ENCODE results near the gene TMC4.

TMC4 gene

GRCh38 chr19:54203151-54203611, 30.2 kb upstream of the TMC4 start:
- no peak for TF ChIP-seq FOXM1 (IDR thresholded peaks at IDR 0.05; ENCODE audit: borderline replicate concordance, low read depth)
- no peak for TF ChIP-seq CEBPB (IDR thresholded peaks at IDR 0.05)

DNA sequence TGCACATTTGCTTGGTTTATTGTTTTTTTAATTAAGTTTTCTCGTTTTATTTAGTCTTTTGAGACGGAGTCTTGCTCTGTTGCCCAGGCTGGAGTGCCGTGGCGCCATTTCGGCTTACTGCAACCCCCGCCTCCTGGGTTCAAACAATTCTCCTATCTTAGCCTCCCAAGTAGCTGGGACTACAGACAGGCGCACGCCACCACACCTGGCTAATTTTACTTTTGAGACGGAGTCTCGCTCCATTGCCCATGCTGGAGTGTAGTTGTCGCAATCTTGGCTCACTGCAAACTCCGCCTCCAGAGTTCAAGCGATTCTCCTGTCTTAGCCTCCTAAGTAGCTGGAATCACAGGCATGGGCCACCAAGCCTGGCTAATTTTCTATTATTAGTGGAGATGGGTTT, 29.0 kb upstream of the TMC4 start:
- TF ChIP-seq, protein P1, sequence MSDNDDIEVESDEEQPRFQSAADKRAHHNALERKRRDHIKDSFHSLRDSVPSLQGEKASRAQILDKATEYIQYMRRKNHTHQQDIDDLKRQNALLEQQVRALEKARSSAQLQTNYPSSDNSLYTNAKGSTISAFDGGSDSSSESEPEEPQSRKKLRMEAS (IDR thresholded peaks at IDR 0.05) = no peak
- TF ChIP-seq EP300 (IDR thresholded peaks at IDR 0.05; ENCODE audit: borderline replicate concordance) (no peak), ZBTB7A (IDR thresholded peaks at IDR 0.05; ENCODE audit: low read depth) (no peak), TAF1 (IDR thresholded peaks at IDR 0.05; ENCODE audit: low read depth) (no peak), FOXM1 (IDR thresholded peaks at IDR 0.05; ENCODE audit: borderline replicate concordance, low read depth) (no peak), TCF12 (IDR thresholded peaks at IDR 0.05; ENCODE audit: low read depth) (no peak), TEAD4 (IDR thresholded peaks at IDR 0.05) (no peak), RAD21 (IDR thresholded peaks at IDR 0.05; ENCODE audit: low read depth) (no peak), YY1 (IDR thresholded peaks at IDR 0.05; ENCODE audit: low read depth) (no peak), EGR1 (IDR thresholded peaks at IDR 0.05) (no peak), NFIC (IDR thresholded peaks at IDR 0.05) (no peak), CEBPB (IDR thresholded peaks at IDR 0.05) (no peak), CREB1 (IDR thresholded peaks at IDR 0.05; ENCODE audit: low read depth) (no peak)
- TF ChIP-seq, protein P2, sequence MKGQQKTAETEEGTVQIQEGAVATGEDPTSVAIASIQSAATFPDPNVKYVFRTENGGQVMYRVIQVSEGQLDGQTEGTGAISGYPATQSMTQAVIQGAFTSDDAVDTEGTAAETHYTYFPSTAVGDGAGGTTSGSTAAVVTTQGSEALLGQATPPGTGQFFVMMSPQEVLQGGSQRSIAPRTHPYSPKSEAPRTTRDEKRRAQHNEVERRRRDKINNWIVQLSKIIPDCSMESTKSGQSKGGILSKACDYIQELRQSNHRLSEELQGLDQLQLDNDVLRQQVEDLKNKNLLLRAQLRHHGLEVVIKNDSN (IDR thresholded peaks at IDR 0.05) = no peak
- TF ChIP-seq, protein P3, sequence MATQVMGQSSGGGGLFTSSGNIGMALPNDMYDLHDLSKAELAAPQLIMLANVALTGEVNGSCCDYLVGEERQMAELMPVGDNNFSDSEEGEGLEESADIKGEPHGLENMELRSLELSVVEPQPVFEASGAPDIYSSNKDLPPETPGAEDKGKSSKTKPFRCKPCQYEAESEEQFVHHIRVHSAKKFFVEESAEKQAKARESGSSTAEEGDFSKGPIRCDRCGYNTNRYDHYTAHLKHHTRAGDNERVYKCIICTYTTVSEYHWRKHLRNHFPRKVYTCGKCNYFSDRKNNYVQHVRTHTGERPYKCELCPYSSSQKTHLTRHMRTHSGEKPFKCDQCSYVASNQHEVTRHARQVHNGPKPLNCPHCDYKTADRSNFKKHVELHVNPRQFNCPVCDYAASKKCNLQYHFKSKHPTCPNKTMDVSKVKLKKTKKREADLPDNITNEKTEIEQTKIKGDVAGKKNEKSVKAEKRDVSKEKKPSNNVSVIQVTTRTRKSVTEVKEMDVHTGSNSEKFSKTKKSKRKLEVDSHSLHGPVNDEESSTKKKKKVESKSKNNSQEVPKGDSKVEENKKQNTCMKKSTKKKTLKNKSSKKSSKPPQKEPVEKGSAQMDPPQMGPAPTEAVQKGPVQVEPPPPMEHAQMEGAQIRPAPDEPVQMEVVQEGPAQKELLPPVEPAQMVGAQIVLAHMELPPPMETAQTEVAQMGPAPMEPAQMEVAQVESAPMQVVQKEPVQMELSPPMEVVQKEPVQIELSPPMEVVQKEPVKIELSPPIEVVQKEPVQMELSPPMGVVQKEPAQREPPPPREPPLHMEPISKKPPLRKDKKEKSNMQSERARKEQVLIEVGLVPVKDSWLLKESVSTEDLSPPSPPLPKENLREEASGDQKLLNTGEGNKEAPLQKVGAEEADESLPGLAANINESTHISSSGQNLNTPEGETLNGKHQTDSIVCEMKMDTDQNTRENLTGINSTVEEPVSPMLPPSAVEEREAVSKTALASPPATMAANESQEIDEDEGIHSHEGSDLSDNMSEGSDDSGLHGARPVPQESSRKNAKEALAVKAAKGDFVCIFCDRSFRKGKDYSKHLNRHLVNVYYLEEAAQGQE (IDR thresholded peaks at IDR 0.05; ENCODE audit: low read depth) = no peak

- no peak for TF ChIP-seq TEAD4 (IDR thresholded peaks at IDR 0.05)
- TF ChIP-seq, protein P1 (IDR thresholded peaks at IDR 0.05) = no peak
- TF ChIP-seq RAD21 (IDR thresholded peaks at IDR 0.05; ENCODE audit: low read depth) = no peak
- no peak for TF ChIP-seq CREB1 (IDR thresholded peaks at IDR 0.05; ENCODE audit: low read depth)
- TF ChIP-seq TCF12 (IDR thresholded peaks at IDR 0.05; ENCODE audit: low read depth) = no peak
- TF ChIP-seq FOXM1 (IDR thresholded peaks at IDR 0.05; ENCODE audit: borderline replicate concordance, low read depth) = no peak
- TF ChIP-seq, protein P2 (IDR thresholded peaks at IDR 0.05) = no peak
- TF ChIP-seq EGR1 (IDR thresholded peaks at IDR 0.05) = no peak
- TF ChIP-seq EP300 (IDR thresholded peaks at IDR 0.05; ENCODE audit: borderline replicate concordance) = no peak
- TF ChIP-seq TAF1 (IDR thresholded peaks at IDR 0.05; ENCODE audit: low read depth) = no peak
- no peak for TF ChIP-seq CEBPB (IDR thresholded peaks at IDR 0.05)
Measured at GRCh38 chr19:54201172-54201701, 28.3 kb upstream of the TMC4 start.

- no peak for TF ChIP-seq CREB1 (IDR thresholded peaks at IDR 0.05; ENCODE audit: low read depth)
- no peak for TF ChIP-seq RAD21 (IDR thresholded peaks at IDR 0.05; ENCODE audit: low read depth)
- TF ChIP-seq, protein P2 (IDR thresholded peaks at IDR 0.05) = no peak
- no peak for TF ChIP-seq NFIC (IDR thresholded peaks at IDR 0.05)
- TF ChIP-seq TCF12 (IDR thresholded peaks at IDR 0.05; ENCODE audit: low read depth) = no peak
- no peak for TF ChIP-seq ZBTB7A (IDR thresholded peaks at IDR 0.05; ENCODE audit: low read depth)
- no peak for TF ChIP-seq YY1 (IDR thresholded peaks at IDR 0.05; ENCODE audit: low read depth)
- TF ChIP-seq, protein P1 (IDR thresholded peaks at IDR 0.05) = no peak
- TF ChIP-seq TAF1 (IDR thresholded peaks at IDR 0.05; ENCODE audit: low read depth) = no peak
- TF ChIP-seq CEBPB (IDR thresholded peaks at IDR 0.05) = no peak
- TF ChIP-seq EP300 (IDR thresholded peaks at IDR 0.05; ENCODE audit: borderline replicate concordance) = no peak
- TF ChIP-seq FOXM1 (IDR thresholded peaks at IDR 0.05; ENCODE audit: borderline replicate concordance, low read depth) = no peak
- TF ChIP-seq EGR1 (IDR thresholded peaks at IDR 0.05) = no peak
- no peak for TF ChIP-seq TEAD4 (IDR thresholded peaks at IDR 0.05)
- TF ChIP-seq, protein P3 (IDR thresholded peaks at IDR 0.05; ENCODE audit: low read depth) = no peak
Measured at GRCh38 chr19:54199401-54199800, 26.4 kb upstream of the TMC4 start.

DNA sequence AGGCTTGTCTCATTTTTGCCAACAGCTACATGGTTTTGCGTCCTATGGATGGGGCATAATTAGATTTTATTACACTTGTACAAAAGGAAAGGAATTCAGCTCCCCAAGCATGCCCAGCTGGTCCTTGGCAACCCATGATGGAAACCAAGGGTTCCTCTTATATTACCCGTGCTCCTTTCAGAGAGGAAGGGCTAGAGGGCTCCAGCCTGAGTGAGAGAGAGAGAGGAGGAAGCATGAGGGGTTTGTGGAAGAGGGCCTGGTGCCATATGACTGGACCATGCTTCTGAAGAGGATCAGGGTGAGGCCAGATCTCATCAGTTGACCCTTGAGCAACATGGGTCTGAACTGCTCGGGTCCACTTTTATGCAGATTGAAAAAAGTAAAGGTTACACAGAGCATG, 24.2 kb upstream of the TMC4 start:
- TF ChIP-seq NFIC (IDR thresholded peaks at IDR 0.05) (no peak), CREB1 (IDR thresholded peaks at IDR 0.05; ENCODE audit: low read depth) (no peak), TAF1 (IDR thresholded peaks at IDR 0.05; ENCODE audit: low read depth) (no peak), EGR1 (IDR thresholded peaks at IDR 0.05) (no peak), FOXM1 (IDR thresholded peaks at IDR 0.05; ENCODE audit: borderline replicate concordance, low read depth) (no peak)
- TF ChIP-seq, protein P2 (IDR thresholded peaks at IDR 0.05) = no peak
- TF ChIP-seq, protein P1 (IDR thresholded peaks at IDR 0.05) = no peak

Measured in Ishikawa (cell line).